ACC112 (cell line): ENCODE data around the gene RAD51B.
A peak's percentile ranks its signal among the peaks of the same experiment; 100 is the strongest.

Experiments
- H2AFZ ChIP-seq: fragments of 200-600 bp; sonication (generic); one replicate; pipeline ENCODE4 v1.6.0; 2017; ENCODE audit warnings: antibody characterized with exemption, low read length; ENCODE audit not compliant: unreplicated experiment
- H3K27ac ChIP-seq: fragments of 200-600 bp; sonication (generic); 2 replicates; pipeline ENCODE4 v1.5.1; 2014; ENCODE audit warnings: low read depth, mild to moderate bottlenecking, antibody characterized with exemption, low read length, moderate library complexity
- H3K27me3 ChIP-seq: fragments of 200-600 bp; sonication (generic); 2 replicates; pipeline ENCODE4 v1.6.1; 2014; ENCODE audit warnings: mild to moderate bottlenecking, antibody characterized with exemption, low read length, moderate library complexity, mixed read lengths; ENCODE audit not compliant: insufficient read depth
- H3K36me3 ChIP-seq: fragments of 200-600 bp; sonication (generic); 2 replicates; pipeline ENCODE4 v1.6.1; 2016; ENCODE audit warnings: mild to moderate bottlenecking, antibody characterized with exemption, low read length, moderate library complexity, mixed read lengths; ENCODE audit not compliant: insufficient read depth
- H3K4me1 ChIP-seq: fragments of 200-600 bp; sonication (generic); one replicate; pipeline ENCODE4 v1.6.1; 2016; ENCODE audit warnings: low read length, mixed read lengths; ENCODE audit not compliant: insufficient read depth, unreplicated experiment, control insufficient read depth
- H3K4me3 ChIP-seq: fragments of 200-600 bp; sonication (generic); 2 replicates; pipeline ENCODE4 v1.5.1; 2014; ENCODE audit warnings: mild to moderate bottlenecking, low read depth, low read length
- H3K79me2 ChIP-seq: fragments of 200-600 bp; sonication (generic); one replicate; pipeline ENCODE4 v1.6.0; 2016; ENCODE audit warnings: low read length; ENCODE audit not compliant: control insufficient read depth, unreplicated experiment, insufficient read depth

Gene RAD51B

DNA sequence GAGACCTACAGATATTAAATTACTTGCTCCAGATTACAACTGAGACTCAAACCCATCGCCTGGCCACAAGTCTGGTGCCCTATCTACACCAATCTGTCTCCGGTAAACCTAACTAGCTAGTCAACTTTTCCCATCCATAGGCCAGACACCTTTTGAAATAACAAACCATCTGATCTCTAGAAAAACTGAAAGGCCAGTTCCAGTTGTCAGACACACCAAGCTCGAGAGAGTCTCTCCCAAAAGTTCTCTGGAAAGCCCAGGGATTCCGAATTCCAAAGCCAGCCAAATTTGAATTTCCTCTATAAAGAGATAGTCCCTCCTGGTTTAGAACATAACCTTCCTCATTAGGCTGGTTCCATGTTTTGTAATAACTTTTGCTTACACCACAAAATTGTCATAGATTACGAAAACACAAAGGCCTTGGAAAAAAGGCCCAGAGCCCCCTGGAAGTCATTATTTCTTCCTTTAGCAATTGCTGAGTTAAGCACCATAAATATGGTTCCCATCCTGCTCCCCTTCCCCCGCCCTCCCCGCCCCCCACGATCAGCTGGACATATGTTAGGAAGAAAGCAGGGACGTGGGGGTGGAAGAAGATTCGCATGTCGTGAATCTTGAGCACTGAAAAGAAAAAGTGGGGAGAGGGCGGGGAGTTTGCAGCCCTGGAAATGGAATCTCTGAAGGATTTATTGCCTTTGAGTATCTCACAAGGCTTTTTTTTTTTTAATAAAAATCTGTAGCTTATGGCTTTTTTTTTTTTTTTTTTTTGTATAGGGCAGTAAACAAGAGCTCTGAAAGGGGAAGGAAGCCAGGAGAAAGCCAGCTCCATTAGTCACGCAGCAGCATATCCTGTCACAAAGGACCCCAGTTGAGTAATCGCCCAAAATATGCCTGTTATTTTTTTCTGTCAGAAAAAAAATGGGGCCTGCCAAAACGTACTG is 862.9 kb downstream of the RAD51B start:
- H3K4me3 ChIP-seq = no peak overlapping the region
- no peaks in the 10 kb centered on the region for H3K27me3 ChIP-seq
- no peaks in the 10 kb centered on the region for H3K79me2 ChIP-seq
- peak overlapping the region; percentile 94 for H3K27ac ChIP-seq
- H3K4me1 ChIP-seq = peaks cover 56% of the 10 kb centered on the region
- peaks cover 8% of the 10 kb centered on the region; the same call in 1 of the 2 replicates for H3K36me3 ChIP-seq
- peak overlapping the region; percentile 98 for H2AFZ ChIP-seq

DNA sequence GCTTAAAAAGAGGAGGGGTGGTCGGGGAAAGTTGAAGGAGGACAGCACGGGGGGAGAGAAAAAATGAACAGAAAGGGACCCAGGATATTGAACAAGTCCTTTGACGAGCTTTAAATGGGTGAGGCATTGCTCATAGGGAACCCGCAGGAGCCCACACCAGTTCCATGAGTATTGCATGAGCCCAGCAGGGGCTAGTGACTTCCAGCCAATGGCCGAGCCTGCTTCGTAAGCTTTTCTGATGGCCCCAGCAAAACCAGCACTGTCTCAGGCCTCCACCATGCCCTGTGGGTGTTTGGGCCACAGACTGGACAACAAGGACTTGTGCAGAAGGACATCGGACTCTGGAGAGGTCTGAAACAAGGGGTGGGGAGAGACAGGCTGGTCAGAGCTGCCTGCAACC is 863.7 kb downstream of the RAD51B start:
- peaks cover 8% of the 10 kb centered on the region; the same call in 1 of the 2 replicates for H3K36me3 ChIP-seq
- peak overlapping the region; percentile 27 for H2AFZ ChIP-seq
- H3K79me2 ChIP-seq = no peaks in the 10 kb centered on the region
- no peaks in the 10 kb centered on the region for H3K27me3 ChIP-seq
- no peak overlapping the region for H3K4me3 ChIP-seq
- peak overlapping the region; percentile 94 for H3K27ac ChIP-seq
- peaks cover 62% of the 10 kb centered on the region for H3K4me1 ChIP-seq

DNA sequence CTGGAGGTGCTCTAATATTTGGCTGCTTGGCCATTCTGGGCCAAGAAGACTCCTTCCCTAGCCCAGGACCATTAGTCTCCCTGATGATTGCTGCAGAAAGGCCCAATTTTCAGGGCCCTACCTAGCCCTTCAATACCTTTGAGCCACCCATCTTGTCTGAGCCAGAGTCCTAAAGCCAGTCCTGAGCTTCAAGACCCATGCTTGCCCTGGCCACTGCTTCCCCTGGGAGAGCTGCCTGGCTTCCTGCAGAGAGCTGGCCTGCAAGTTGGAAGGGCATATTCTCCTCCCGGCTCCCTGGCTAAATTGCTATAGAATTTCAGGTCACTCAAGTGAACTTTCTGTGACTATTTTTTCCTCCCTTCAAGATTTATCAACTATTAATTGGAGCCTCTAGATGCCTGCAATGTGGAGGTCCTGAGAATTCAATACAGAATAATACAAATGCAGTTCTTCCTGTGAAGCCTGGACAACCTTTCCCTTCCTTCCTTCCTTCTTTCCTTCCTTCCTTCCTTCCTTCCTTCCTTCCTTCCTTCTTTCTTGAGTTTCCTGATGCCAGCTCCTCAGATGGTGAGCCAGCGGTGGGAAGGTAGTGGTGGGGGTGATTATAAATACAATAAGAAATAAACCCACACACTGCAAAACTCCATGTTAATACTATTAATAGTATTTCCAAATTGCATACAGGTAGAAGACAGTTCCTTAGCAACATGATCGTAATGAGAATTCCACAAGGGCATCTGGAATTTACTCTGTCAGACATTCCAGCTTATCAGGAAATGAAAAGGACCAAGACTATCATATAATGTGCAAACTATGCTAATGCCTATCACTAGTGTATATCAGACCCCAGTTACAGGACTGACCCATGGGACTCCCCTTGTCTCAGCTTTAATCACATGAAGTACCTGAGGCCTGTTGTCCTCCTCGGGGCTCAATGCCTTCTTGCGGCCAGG is 865.2 kb downstream of the RAD51B start:
- H3K4me3 ChIP-seq = no peak overlapping the region
- no peaks in the 10 kb centered on the region for H3K27me3 ChIP-seq
- H3K27ac ChIP-seq = peak overlapping the region; percentile 42
- H3K4me1 ChIP-seq = peaks cover 69% of the 10 kb centered on the region
- no peak overlapping the region for H2AFZ ChIP-seq
- H3K79me2 ChIP-seq = no peaks in the 10 kb centered on the region
- 0 out of 2 replicates have a peak, but pooled peaks cover 3% of the 10 kb centered on the region for H3K36me3 ChIP-seq

DNA sequence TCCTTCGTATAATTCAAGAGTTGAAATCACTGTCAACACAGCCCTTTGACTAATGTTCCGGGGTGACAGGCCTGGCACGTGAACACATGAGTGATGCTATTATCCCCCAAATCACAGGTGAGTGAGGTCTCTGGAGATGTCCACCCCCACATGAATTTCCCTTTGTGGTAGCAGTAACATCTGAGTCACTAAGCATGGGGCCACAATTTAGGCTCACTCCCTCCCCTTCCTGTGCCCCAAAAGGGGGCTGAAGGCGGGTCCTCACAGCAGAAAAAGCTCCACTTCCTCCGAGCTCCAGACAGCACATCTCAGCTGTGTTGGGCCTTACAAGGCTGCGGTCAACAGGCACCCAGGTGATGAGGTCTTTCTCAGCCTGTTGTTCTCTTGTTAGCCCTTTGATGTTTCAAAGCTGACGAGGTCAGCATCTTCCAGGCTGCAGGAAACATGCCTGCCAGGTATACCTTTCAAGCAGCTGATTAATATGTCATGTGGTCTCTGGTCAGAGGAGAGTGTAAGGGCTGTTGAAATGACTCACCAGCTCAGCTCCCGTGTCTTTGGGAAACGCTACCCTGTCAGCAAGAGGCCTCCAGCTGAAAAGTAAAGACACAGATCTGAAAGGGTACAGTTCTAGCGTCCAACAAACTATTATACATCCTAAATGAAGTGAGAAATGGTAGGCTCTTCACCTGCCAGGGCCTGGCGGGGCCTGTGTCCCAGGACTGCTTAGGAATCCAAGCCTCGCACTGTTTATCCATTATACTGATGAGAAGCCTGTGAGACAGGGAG is 866.0 kb downstream of the RAD51B start:
- H2AFZ ChIP-seq = no peak overlapping the region
- no peaks in the 10 kb centered on the region for H3K36me3 ChIP-seq
- no peaks in the 10 kb centered on the region for H3K27me3 ChIP-seq
- no peaks in the 10 kb centered on the region for H3K79me2 ChIP-seq
- H3K4me1 ChIP-seq = peaks cover 67% of the 10 kb centered on the region
- peak overlapping the region; percentile 42 for H3K27ac ChIP-seq
- no peak overlapping the region for H3K4me3 ChIP-seq

DNA sequence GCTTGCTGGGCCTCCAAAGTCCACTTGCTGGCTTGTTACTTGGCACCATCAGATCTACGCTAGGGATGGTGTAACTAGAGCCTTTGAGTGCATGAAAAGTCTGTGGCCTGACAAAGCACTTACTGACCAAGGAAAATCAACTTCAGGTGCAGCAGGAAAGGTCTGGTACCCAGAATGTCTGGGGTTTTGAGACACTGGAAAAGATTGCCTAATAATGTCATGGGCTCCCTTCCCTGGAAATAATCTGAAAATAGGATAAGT is 866.6 kb downstream of the RAD51B start:
- peak overlapping the region; percentile 42; the same call in 1 of the 2 replicates for H3K27ac ChIP-seq
- peaks cover 62% of the 10 kb centered on the region for H3K4me1 ChIP-seq
- H2AFZ ChIP-seq = no peak overlapping the region
- no peaks in the 10 kb centered on the region for H3K79me2 ChIP-seq
- H3K4me3 ChIP-seq = no peak overlapping the region
- no peaks in the 10 kb centered on the region for H3K27me3 ChIP-seq
- H3K36me3 ChIP-seq = no peaks in the 10 kb centered on the region

DNA sequence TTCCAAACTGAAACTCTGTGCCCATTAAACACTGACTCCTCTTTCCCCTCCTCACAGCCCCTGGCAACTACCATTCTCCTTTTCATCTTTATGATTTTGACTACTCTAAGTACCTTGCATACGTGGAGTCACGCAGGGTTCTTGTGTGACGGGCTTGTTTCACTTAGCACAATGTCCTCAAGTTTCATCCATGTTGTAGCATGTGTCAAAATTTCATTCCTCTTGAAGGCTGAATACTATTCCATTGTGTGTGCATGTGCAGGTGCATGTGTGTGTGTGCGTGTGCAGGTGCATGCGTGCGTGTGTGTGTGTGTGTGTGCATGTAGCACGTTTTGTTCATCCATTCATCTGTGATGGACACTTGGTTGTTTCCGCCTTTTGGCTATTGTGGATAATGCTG is 867.1 kb downstream of the RAD51B start:
- H3K36me3 ChIP-seq = no peaks in the 10 kb centered on the region
- no peaks in the 10 kb centered on the region for H3K27me3 ChIP-seq
- H3K79me2 ChIP-seq = no peaks in the 10 kb centered on the region
- H3K27ac ChIP-seq = no peak overlapping the region
- no peak overlapping the region for H2AFZ ChIP-seq
- H3K4me3 ChIP-seq = no peak overlapping the region
- peaks cover 56% of the 10 kb centered on the region for H3K4me1 ChIP-seq

DNA sequence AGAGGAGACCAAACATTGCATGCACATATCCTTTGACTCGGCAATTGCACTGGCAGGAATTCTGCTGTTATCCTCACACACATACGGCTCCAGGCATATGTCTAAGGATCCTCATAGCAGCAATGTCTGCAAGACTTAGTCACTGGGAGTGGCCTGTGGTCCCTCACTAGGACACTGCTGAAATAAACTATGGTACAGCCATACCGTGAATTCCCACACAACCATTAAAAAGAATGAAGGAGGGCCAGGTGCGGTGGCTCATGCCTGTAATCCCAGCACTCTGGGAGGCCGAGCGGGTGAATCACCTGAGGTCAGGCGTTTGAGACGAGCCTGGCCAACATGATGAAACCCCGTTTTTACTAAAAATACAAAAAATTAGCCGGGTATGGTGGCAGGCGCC is 868.2 kb downstream of the RAD51B start:
- Histone ChIP-seq H3K27me3 (no peaks in the 10 kb centered on the region), H2AFZ (peak overlapping the region; percentile 5), H3K27ac (no peak overlapping the region), H3K4me3 (no peak overlapping the region), H3K4me1 (peaks cover 49% of the 10 kb centered on the region), H3K36me3 (no peaks in the 10 kb centered on the region), H3K79me2 (no peaks in the 10 kb centered on the region)

DNA sequence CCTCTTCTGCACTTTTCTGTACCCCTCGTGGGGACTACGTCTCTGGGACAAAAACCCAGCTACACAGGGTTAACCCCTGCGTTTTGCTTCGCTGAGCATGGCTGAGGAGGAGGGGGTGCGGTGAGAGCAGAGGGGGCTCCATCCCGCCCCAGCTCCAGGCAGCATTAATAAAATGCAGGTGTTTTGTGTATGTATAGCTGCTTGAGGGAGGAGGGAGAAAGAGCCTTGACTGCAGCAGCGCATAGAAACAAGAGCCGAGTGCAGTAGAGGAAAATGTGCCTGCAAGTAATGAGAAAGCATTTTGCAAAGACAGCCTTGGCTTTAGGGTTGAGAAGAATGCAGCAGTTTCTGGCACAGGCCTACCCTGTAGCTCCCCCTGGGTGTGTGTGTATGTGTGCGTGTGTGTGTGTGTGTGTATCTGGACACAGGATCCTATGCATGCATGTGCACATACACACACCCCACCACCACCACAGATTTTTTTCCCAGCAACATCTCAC is 869.3 kb downstream of the RAD51B start:
- no peaks in the 10 kb centered on the region for H3K79me2 ChIP-seq
- no peak overlapping the region for H3K4me3 ChIP-seq
- no peaks in the 10 kb centered on the region for H3K27me3 ChIP-seq
- no peak overlapping the region for H2AFZ ChIP-seq
- no peak overlapping the region for H3K27ac ChIP-seq
- no peaks in the 10 kb centered on the region for H3K36me3 ChIP-seq
- peaks cover 50% of the 10 kb centered on the region for H3K4me1 ChIP-seq

DNA sequence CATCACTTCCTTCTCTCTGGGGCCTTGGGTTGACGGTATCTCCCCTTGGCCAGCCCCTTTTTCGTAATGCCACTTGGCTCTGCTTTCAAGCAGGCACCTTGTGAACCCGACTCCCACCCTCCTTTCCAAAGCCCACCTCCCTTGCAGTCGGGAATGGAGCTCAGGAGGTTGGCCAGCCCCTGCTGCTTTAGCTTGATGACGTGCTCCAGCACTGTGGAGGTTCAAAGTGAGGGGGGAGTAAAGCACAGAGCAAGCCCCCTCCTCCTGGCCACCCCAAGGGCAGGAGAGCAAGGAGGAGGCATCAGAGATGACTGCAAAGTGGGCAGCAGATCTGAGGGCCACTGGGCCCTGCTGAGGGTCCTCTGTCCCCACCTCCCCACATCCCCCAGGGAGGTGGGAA is 869.9 kb downstream of the RAD51B start:
- no peaks in the 10 kb centered on the region for H3K36me3 ChIP-seq
- no peak overlapping the region for H3K4me3 ChIP-seq
- H3K27me3 ChIP-seq = no peaks in the 10 kb centered on the region
- H3K4me1 ChIP-seq = peaks cover 50% of the 10 kb centered on the region
- no peak overlapping the region for H3K27ac ChIP-seq
- H2AFZ ChIP-seq = no peak overlapping the region
- no peaks in the 10 kb centered on the region for H3K79me2 ChIP-seq
